Stimulated activated CD8-positive, alpha-beta memory T cell treated with anti-CD3 and anti-CD28 coated beads, Interleukin-12 subunit alpha, Interleukin-12 subunit beta, amount 100 ng/mL, for 1 hour (primary cell): Measurements from ENCODE around the gene HSCB.
A peak's percentile ranks its signal among the peaks of the same experiment; 100 is the strongest.
"Not testable (repeated sequence)": the region's sequence is repeated elsewhere in the genome, so short reads cannot be mapped to it uniquely, and the experiment has no call there.

ENCODE experiments used
- DNase-seq: peaks from one replicate; pipeline ENCODE4 v3.0.0-alpha.2; 2020; ENCODE audit warnings: low read depth

Gene HSCB

GRCh38 chr22:28791841-28792490, 50.1 kb downstream of the HSCB start:
- DNase-seq, result no peak

GRCh38 chr22:28792491-28793383, 50.9 kb downstream of the HSCB start:
- no peak for DNase-seq

- no peak for DNase-seq
These were observed 52.2 kb downstream of the HSCB start for GRCh38 chr22:28793976-28794584.

- no peak for DNase-seq
These were observed 53.3 kb downstream of the HSCB start for GRCh38 chr22:28795071-28795693.

GRCh38 chr22:28795932-28796856, 54.4 kb downstream of the HSCB start:
- DNase-seq, result no peak

GRCh38 chr22:28798810-28799605, 57.2 kb downstream of the HSCB start:
- DNase-seq, result no peak

- DNase-seq, result no peak
These were observed 57.9 kb downstream of the HSCB start for GRCh38 chr22:28799606-28800307.

- peak; percentile 76 for DNase-seq
These were observed 58.6 kb downstream of the HSCB start, which contains the start of gene XBP1 for GRCh38 chr22:28800308-28801041. Gene XBP1 (minus strand): TSS chr22:28800569.

GRCh38 chr22:28801845-28802594, 60.2 kb downstream of the HSCB start:
- no peak for DNase-seq

GRCh38 chr22:28802595-28803123, 60.8 kb downstream of the HSCB start:
- DNase-seq, result no peak

GRCh38 chr22:28805426-28805825, 63.6 kb downstream of the HSCB start:
- not testable (repeated sequence) for DNase-seq
